K562 (cell line): ENCODE results near the gene NACA. TPM values are rescaled to one million over a fixed set of nuclear protein-coding genes. Genes with fewer than 3 reads are reported as not detected.

Experiments used
- ARID2 ChIP-seq: fragments of 450-650 bp; IDR thresholded peaks from 2 replicates; pipeline ENCODE4 v1.6.1; 2017; ENCODE audit warnings: antibody characterized with exemption, mild to moderate bottlenecking
- HMG20B ChIP-seq: fragments of 250-450 bp; sonication (Bioruptor Pico); IDR thresholded peaks from 2 replicates; pipeline ENCODE4 v1.5.0; 2021; ENCODE audit warnings: mild to moderate bottlenecking
- KLF16 ChIP-seq: IDR thresholded peaks from 2 replicates; pipeline ENCODE4 v1.6.1; 2016; ENCODE audit warnings: antibody characterized with exemption
- MBD2 ChIP-seq: sonication (generic); IDR thresholded peaks from 2 replicates; pipeline ENCODE4 v1.6.1; 2016; ENCODE audit warnings: low read depth, borderline replicate concordance
- NCOA1 ChIP-seq: fragments of 450-650 bp; IDR thresholded peaks from 2 replicates; pipeline ENCODE4 v1.6.1; 2016; ENCODE audit warnings: low read depth
- RBM22 ChIP-seq: fragments of 200-400 bp; formaldehyde crosslinking; IDR thresholded peaks from 2 replicates; pipeline ENCODE4 v1.6.1; 2018; ENCODE audit warnings: low read length, low read depth; ENCODE audit not compliant: poor library complexity, severe bottlenecking
- RBM39 ChIP-seq: fragments of 200-400 bp; formaldehyde crosslinking; optimal IDR thresholded peaks from 2 replicates; pipeline ENCODE3; 2018; ENCODE audit warnings: low read depth, low read length
- RHOXF2B ChIP-seq: fragments of 250-450 bp; sonication (Bioruptor Pico); conservative IDR thresholded peaks from 2 replicates; pipeline ENCODE4 v1.5.1; 2021
- SAFB ChIP-seq: fragments of 200-400 bp; formaldehyde crosslinking; IDR thresholded peaks from 2 replicates; pipeline ENCODE4 v1.6.1; 2017; ENCODE audit warnings: low read depth, low read length, borderline replicate concordance
- THRAP3 ChIP-seq: fragments of 450-650 bp; IDR thresholded peaks from 2 replicates; pipeline ENCODE4 v1.6.1; 2016; ENCODE audit warnings: mild to moderate bottlenecking, inconsistent platforms, borderline replicate concordance
- ZBED1 ChIP-seq: IDR thresholded peaks from 2 replicates; pipeline ENCODE4 v1.6.1; 2014
- ZC3H11A ChIP-seq: IDR thresholded peaks from 2 replicates; pipeline ENCODE4 v1.6.1; 2012; ENCODE audit warnings: low read depth, low read length, improper control_type of control experiment
- ZNF232 ChIP-seq: sonication (generic); formaldehyde crosslinking; IDR thresholded peaks from 2 replicates; pipeline ENCODE4 v1.8.0; 2022; ENCODE audit warnings: mild to moderate bottlenecking, missing genetic modification reagents
- ZNF583 ChIP-seq: fragments of 250-450 bp; sonication (Bioruptor Pico); IDR thresholded peaks from 2 replicates; pipeline ENCODE4 v1.4.0; 2020
- polyA plus RNA-seq, 8 experiments: library from polyadenylated mRNA; depleted of rRNA in 4 of 8; stranded (reverse) in 5 of 8; unstranded in 3 of 8; fragments of >200 nt; fragmentation: Nextera tagmentation in 2 of 8; fragmentation: Illumina TruSeq in 1 of 8; extraction: Ambion mirVana in 2 of 8; extraction: Trizol in 1 of 8; gene quantifications; 2 replicates each; pipeline versions ENCODE4 v1.2.1 to v1.2.3, GENCODE V29; 2011 to 2014; ENCODE audit warnings: inconsistent platforms in 1 of 8, missing spikeins in 1 of 8
- total RNA-seq, 7 experiments: library from RNA; depleted of rRNA in 6 of 7; stranded (reverse); fragments of >200 nt in 6 of 7; fragmentation: Illumina TruSeq in 2 of 7; extraction: Trizol in 2 of 7; gene quantifications; 2 replicates each; pipeline versions ENCODE4 v1.2.1 to v1.2.3, GENCODE V29; 2011 to 2021; ENCODE audit warnings: low replicate concordance in 1 of 7
- TF ChIP-seq, protein P1 (sequence below): fragments of 450-650 bp; formaldehyde crosslinking; IDR thresholded peaks from 2 replicates; pipeline ENCODE4 v1.4.0; 2022; ENCODE audit warnings: missing genetic modification characterization
- TF ChIP-seq, protein P2 (sequence below): fragments of 450-650 bp; IDR thresholded peaks from 2 replicates; pipeline ENCODE4 v1.7.1; 2018; ENCODE audit warnings: mild to moderate bottlenecking, low read depth; ENCODE audit not compliant: partially characterized antibody
- TF ChIP-seq, protein P3 (sequence below), 2 experiments: fragments of 450-650 bp in 1 of 2; sonication (generic) in 1 of 2; formaldehyde crosslinking; conservative IDR thresholded peaks; 2 replicates each; pipeline versions ENCODE4 v1.4.0 to v1.8.1; 2020 to 2022; ENCODE audit warnings: mild to moderate bottlenecking in 1 of 2, missing genetic modification reagents in 1 of 2
- TF ChIP-seq, protein P4 (sequence below): sonication (generic); formaldehyde crosslinking; IDR thresholded peaks from 2 replicates; pipeline ENCODE4 v1.9.0; 2022; ENCODE audit warnings: mild to moderate bottlenecking, missing genetic modification reagents
- TF ChIP-seq, protein P5 (sequence below): fragments of 450-650 bp; formaldehyde crosslinking; IDR thresholded peaks from 2 replicates; pipeline ENCODE4 v1.4.0; 2022; ENCODE audit warnings: mild to moderate bottlenecking, moderate library complexity
- TF ChIP-seq, protein P6 (sequence below): fragments of 250-450 bp; sonication (Bioruptor Pico); IDR thresholded peaks from 2 replicates; pipeline ENCODE4 v1.4.0; 2020; ENCODE audit warnings: mild to moderate bottlenecking, moderate library complexity, borderline replicate concordance

Gene NACA
- total and polyA plus RNA-seq, 9 of the 15 experiments (the other 6 are each of a cell fraction or from before 2014, with no cell fraction given): 1,030 to 2,416 (median 1,645) TPM

DNA sequence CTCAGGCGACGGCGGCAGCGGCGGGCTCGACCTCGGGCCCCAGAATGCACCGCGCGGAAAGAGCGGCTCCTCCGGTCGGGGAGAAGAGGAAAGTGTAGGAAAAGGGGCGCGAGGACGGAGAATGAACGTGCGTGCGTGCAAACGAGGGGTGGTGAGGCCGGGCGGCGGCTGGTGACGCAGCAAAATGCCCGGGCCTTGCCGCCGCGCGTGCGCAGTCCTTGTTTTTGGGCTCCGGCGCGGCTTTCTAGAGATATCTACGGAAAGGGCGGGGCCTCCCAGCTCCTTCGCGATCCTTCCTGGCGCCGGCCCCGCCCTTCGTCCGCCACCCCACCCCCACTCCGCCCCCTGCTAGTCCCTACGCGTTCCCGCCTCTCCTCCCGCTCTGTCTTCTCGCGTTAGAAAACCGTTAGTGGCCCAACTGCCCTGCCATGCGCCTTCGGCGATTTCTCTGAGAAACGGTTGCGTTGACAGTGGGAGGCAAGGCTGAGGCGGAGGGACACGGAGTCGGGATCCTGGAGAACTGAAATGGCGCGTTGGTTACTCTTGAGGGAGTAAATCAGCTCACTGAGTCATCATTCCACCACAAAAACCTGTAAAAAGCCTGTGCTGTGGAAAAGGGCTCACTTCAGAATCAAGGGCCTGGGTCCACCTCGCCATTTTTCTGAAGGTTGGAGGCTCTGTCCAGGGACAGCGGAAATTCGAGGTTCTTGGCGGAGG is 36.8 kb downstream of the NACA start, which contains the start of gene PTGES3 (continued):
- TF ChIP-seq, protein P1, sequence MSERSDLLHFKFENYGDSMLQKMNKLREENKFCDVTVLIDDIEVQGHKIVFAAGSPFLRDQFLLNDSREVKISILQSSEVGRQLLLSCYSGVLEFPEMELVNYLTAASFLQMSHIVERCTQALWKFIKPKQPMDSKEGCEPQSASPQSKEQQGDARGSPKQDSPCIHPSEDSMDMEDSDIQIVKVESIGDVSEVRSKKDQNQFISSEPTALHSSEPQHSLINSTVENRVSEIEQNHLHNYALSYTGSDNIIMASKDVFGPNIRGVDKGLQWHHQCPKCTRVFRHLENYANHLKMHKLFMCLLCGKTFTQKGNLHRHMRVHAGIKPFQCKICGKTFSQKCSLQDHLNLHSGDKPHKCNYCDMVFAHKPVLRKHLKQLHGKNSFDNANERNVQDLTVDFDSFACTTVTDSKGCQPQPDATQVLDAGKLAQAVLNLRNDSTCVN (CRISPR knock-in tag): no peak
- TF ChIP-seq, protein P2, sequence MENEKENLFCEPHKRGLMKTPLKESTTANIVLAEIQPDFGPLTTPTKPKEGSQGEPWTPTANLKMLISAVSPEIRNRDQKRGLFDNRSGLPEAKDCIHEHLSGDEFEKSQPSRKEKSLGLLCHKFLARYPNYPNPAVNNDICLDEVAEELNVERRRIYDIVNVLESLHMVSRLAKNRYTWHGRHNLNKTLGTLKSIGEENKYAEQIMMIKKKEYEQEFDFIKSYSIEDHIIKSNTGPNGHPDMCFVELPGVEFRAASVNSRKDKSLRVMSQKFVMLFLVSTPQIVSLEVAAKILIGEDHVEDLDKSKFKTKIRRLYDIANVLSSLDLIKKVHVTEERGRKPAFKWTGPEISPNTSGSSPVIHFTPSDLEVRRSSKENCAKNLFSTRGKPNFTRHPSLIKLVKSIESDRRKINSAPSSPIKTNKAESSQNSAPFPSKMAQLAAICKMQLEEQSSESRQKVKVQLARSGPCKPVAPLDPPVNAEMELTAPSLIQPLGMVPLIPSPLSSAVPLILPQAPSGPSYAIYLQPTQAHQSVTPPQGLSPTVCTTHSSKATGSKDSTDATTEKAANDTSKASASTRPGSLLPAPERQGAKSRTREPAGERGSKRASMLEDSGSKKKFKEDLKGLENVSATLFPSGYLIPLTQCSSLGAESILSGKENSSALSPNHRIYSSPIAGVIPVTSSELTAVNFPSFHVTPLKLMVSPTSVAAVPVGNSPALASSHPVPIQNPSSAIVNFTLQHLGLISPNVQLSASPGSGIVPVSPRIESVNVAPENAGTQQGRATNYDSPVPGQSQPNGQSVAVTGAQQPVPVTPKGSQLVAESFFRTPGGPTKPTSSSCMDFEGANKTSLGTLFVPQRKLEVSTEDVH: no peak
- TF ChIP-seq, protein P3, sequence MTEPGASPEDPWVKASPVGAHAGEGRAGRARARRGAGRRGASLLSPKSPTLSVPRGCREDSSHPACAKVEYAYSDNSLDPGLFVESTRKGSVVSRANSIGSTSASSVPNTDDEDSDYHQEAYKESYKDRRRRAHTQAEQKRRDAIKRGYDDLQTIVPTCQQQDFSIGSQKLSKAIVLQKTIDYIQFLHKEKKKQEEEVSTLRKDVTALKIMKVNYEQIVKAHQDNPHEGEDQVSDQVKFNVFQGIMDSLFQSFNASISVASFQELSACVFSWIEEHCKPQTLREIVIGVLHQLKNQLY (CRISPR knock-in tag; conservative IDR thresholded peaks at IDR 0.05): peak in 1 of 2 experiments; percentile 30; a peak in 1 of 4 replicates
- TF ChIP-seq MBD2 (peak; percentile 26; the same call in 1 of the 2 replicates), RHOXF2B (CRISPR knock-in tag) (0 out of 2 replicates have a peak, but pooled peaks have one; percentile 32), ARID2 (no peak), RBM22 (no peak), NCOA1 (peak; percentile 50; the same call in 1 of the 2 replicates), ZC3H11A (no peak), HMG20B (CRISPR knock-in tag) (peak; percentile 82; the same call in 1 of the 2 replicates), SAFB (no peak), RBM39 (peak; percentile 24), ZNF232 (CRISPR knock-in tag) (no peak), THRAP3 (peak; percentile 82; the same call in 1 of the 2 replicates), KLF16 (no peak), ZNF583 (CRISPR knock-in tag) (0 out of 2 replicates have a peak, but pooled peaks have one; percentile 19), ZBED1 (no peak)
- TF ChIP-seq, protein P4, sequence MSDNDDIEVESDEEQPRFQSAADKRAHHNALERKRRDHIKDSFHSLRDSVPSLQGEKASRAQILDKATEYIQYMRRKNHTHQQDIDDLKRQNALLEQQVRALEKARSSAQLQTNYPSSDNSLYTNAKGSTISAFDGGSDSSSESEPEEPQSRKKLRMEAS (CRISPR knock-in tag): peak; percentile 98
- TF ChIP-seq, protein P5, sequence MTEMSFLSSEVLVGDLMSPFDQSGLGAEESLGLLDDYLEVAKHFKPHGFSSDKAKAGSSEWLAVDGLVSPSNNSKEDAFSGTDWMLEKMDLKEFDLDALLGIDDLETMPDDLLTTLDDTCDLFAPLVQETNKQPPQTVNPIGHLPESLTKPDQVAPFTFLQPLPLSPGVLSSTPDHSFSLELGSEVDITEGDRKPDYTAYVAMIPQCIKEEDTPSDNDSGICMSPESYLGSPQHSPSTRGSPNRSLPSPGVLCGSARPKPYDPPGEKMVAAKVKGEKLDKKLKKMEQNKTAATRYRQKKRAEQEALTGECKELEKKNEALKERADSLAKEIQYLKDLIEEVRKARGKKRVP: 0 out of 2 replicates have a peak, but pooled peaks have one; percentile 50
- TF ChIP-seq, protein P6, sequence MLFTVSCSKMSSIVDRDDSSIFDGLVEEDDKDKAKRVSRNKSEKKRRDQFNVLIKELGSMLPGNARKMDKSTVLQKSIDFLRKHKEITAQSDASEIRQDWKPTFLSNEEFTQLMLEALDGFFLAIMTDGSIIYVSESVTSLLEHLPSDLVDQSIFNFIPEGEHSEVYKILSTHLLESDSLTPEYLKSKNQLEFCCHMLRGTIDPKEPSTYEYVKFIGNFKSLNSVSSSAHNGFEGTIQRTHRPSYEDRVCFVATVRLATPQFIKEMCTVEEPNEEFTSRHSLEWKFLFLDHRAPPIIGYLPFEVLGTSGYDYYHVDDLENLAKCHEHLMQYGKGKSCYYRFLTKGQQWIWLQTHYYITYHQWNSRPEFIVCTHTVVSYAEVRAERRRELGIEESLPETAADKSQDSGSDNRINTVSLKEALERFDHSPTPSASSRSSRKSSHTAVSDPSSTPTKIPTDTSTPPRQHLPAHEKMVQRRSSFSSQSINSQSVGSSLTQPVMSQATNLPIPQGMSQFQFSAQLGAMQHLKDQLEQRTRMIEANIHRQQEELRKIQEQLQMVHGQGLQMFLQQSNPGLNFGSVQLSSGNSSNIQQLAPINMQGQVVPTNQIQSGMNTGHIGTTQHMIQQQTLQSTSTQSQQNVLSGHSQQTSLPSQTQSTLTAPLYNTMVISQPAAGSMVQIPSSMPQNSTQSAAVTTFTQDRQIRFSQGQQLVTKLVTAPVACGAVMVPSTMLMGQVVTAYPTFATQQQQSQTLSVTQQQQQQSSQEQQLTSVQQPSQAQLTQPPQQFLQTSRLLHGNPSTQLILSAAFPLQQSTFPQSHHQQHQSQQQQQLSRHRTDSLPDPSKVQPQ (CRISPR knock-in tag): no peak
